Neural cell (in vitro differentiated cells): ENCODE measurements around the gene COL5A1.

Experiments used
- CTCF ChIP-seq: fragments of 450-650 bp; IDR thresholded peaks from 2 replicates; pipeline ENCODE4 v1.5.1; 2014; ENCODE audit warnings: antibody characterized with exemption, mild to moderate bottlenecking, moderate library complexity; ENCODE audit not compliant: poor library complexity, severe bottlenecking
- EP300 ChIP-seq: fragments of 450-650 bp; conservative IDR thresholded peaks from 2 replicates; pipeline ENCODE4 v1.6.1; 2014; ENCODE audit warnings: antibody characterized with exemption, mild to moderate bottlenecking, moderate library complexity; ENCODE audit not compliant: poor library complexity, severe bottlenecking
- EZH2 ChIP-seq: fragments of 200-600, 300-800 bp; shearing (Covaris generic), sonication (generic); IDR thresholded peaks from 2 replicates; pipeline ENCODE4 v1.6.1; 2014; ENCODE audit warnings: antibody characterized with exemption, low read length, borderline replicate concordance, mild to moderate bottlenecking; ENCODE audit not compliant: insufficient read depth, poor library complexity, severe bottlenecking
- MXI1 ChIP-seq: fragments of 450-650 bp; conservative IDR thresholded peaks from 2 replicates; pipeline ENCODE4 v1.6.1; 2014; ENCODE audit warnings: antibody characterized with exemption, mild to moderate bottlenecking; ENCODE audit not compliant: poor library complexity, severe bottlenecking
- POLR2AphosphoS5 ChIP-seq: IDR thresholded peaks from 2 replicates; pipeline ENCODE4 v1.6.1; 2012
- RAD21 ChIP-seq: fragments of 450-650 bp; conservative IDR thresholded peaks from 2 replicates; pipeline ENCODE4 v1.6.1; 2014; ENCODE audit warnings: antibody characterized with exemption, mild to moderate bottlenecking, moderate library complexity
- REST ChIP-seq: IDR thresholded peaks from 2 replicates; pipeline ENCODE4 v1.6.1; 2012; ENCODE audit warnings: borderline replicate concordance
- SMC3 ChIP-seq: fragments of 450-650 bp; conservative IDR thresholded peaks from 2 replicates; pipeline ENCODE4 v1.6.1; 2014; ENCODE audit warnings: antibody characterized with exemption, mild to moderate bottlenecking, moderate library complexity; ENCODE audit not compliant: poor library complexity
- TAF1 ChIP-seq: IDR thresholded peaks from 2 replicates; pipeline ENCODE4 v1.6.1; 2012; ENCODE audit warnings: low read depth

- TF ChIP-seq POLR2AphosphoS5 (no peak), CTCF (no peak), EP300 (no peak), RAD21 (no peak), EZH2 (no peak), REST (no peak), TAF1 (no peak), MXI1 (no peak), SMC3 (no peak)
These were observed 209.0 kb downstream of the COL5A1 start for GRCh38 chr9:134850611-134851010.
